Vagina (tissue), 2 donors: ENCODE data around the gene XCR1.

Experiments
- CTCF ChIP-seq, 3 experiments: fragments of 450-650 bp in 2 of 3; fragments of 200-600 bp in 1 of 3; sonication (generic) in 1 of 3; IDR thresholded peaks; one replicate each; pipeline ENCODE4 v1.5.1; 2017 to 2019; ENCODE audit warnings: antibody characterized with exemption in 3 of 3, mild to moderate bottlenecking in 2 of 3, moderate library complexity in 2 of 3
- POLR2A ChIP-seq, 2 donors: fragments of 450-650 bp; IDR thresholded peaks; one replicate each; pipeline ENCODE4 v1.6.1; 2017; ENCODE audit warnings: antibody characterized with exemption in 2 of 2, mild to moderate bottlenecking in 2 of 2, moderate library complexity in 2 of 2
- POLR2AphosphoS5 ChIP-seq, 2 donors: sonication (generic); formaldehyde crosslinking; IDR thresholded peaks; one replicate each; pipeline ENCODE4 v1.9.0; 2017; ENCODE audit warnings: antibody characterized with exemption in 2 of 2, mild to moderate bottlenecking in 2 of 2, low read depth in 1 of 2; ENCODE audit not compliant: insufficient read depth in 1 of 2

GRCh38 chr3:45983770-45984169, 43.5 kb downstream of the XCR1 start:
- TF ChIP-seq POLR2A (IDR thresholded peaks at IDR 0.05): no peak
- TF ChIP-seq CTCF (IDR thresholded peaks at IDR 0.05): no peak
- TF ChIP-seq POLR2AphosphoS5 (IDR thresholded peaks at IDR 0.05; ENCODE audit: insufficient read depth in 1 of 2, low read depth in 1 of 2): no peak
